H9 (cell line): Measurements from ENCODE around the gene VPREB3. TPM values are rescaled to one million over a fixed set of nuclear protein-coding genes. Genes with fewer than 3 reads are reported as not detected.

Source experiments
- DNase-seq: peaks from one replicate; pipeline ENCODE4 v3.0.0-alpha.2; 2017
- H2AFZ ChIP-seq: one replicate; pipeline ENCODE4 v1.6.1; 2013; ENCODE audit warnings: mild to moderate bottlenecking, low read length, control low read depth, moderate library complexity
- H2AK5ac ChIP-seq: 2 replicates; pipeline ENCODE4 v1.6.1; 2013; ENCODE audit warnings: low read length, control low read depth, mixed read lengths; ENCODE audit not compliant: insufficient read length
- H2BK120ac ChIP-seq: one replicate; pipeline ENCODE4 v1.6.1; 2013; ENCODE audit warnings: low read depth, mild to moderate bottlenecking, low read length, control low read depth, inconsistent platforms; ENCODE audit not compliant: poor library complexity, severe bottlenecking
- H2BK12ac ChIP-seq: 2 replicates; pipeline ENCODE4 v1.6.1; 2013; ENCODE audit warnings: low read length, control low read depth, mixed read lengths, low read depth; ENCODE audit not compliant: insufficient read length
- H2BK15ac ChIP-seq: 2 replicates; pipeline ENCODE4 v1.6.1; 2013; ENCODE audit warnings: low read depth, low read length, control low read depth
- H2BK20ac ChIP-seq: one replicate; pipeline ENCODE4 v1.6.1; 2013; ENCODE audit warnings: low read depth, mild to moderate bottlenecking, low read length, control low read depth, inconsistent platforms; ENCODE audit not compliant: poor library complexity, severe bottlenecking
- H2BK5ac ChIP-seq: 2 replicates; pipeline ENCODE4 v1.6.1; 2013; ENCODE audit warnings: low read length, control low read depth, mixed read lengths; ENCODE audit not compliant: insufficient read length
- H3K14ac ChIP-seq: 2 replicates; pipeline ENCODE4 v1.6.1; 2013; ENCODE audit warnings: low read length, control low read depth; ENCODE audit not compliant: insufficient read depth
- H3K18ac ChIP-seq: 2 replicates; pipeline ENCODE4 v1.6.1; 2013; ENCODE audit warnings: low read depth, mild to moderate bottlenecking, mixed read lengths, low read length, control low read depth; ENCODE audit not compliant: insufficient read length
- H3K23ac ChIP-seq: 2 replicates; pipeline ENCODE4 v1.6.1; 2013; ENCODE audit warnings: low read length, control low read depth, mixed read lengths, low read depth; ENCODE audit not compliant: insufficient read length
- H3K23me2 ChIP-seq: 2 replicates; pipeline ENCODE4 v1.6.1; 2013; ENCODE audit warnings: low read depth, mild to moderate bottlenecking, mixed read lengths, low read length, control low read depth; ENCODE audit not compliant: insufficient read length, poor library complexity, severe bottlenecking
- H3K27ac ChIP-seq: 2 replicates; pipeline ENCODE4 v1.5.1; 2013; ENCODE audit warnings: low read length, control low read depth, mixed read lengths, low read depth; ENCODE audit not compliant: insufficient read length
- H3K27me3 ChIP-seq: 2 replicates; pipeline ENCODE4 v1.6.1; 2013; ENCODE audit warnings: low read length, control low read depth, inconsistent platforms; ENCODE audit not compliant: insufficient read depth
- H3K4ac ChIP-seq: 2 replicates; pipeline ENCODE4 v1.6.1; 2013; ENCODE audit warnings: low read depth, mild to moderate bottlenecking, control low read depth, inconsistent platforms, low read length, moderate library complexity
- H3K4me1 ChIP-seq: 2 replicates; pipeline ENCODE4 v1.6.1; 2013; ENCODE audit warnings: low read length, control low read depth, inconsistent platforms; ENCODE audit not compliant: insufficient read depth
- H3K4me2 ChIP-seq: 2 replicates; pipeline ENCODE4 v1.6.1; 2013; ENCODE audit warnings: low read length, control low read depth, mixed read lengths; ENCODE audit not compliant: insufficient read length, insufficient read depth
- H3K56ac ChIP-seq: 2 replicates; pipeline ENCODE4 v1.6.1; 2013; ENCODE audit warnings: low read depth, mild to moderate bottlenecking, mixed read lengths, low read length, control low read depth; ENCODE audit not compliant: insufficient read length
- H3K79me1 ChIP-seq: 2 replicates; pipeline ENCODE4 v1.6.1; 2013; ENCODE audit warnings: low read depth, mild to moderate bottlenecking, moderate library complexity, low read length, control low read depth, inconsistent platforms; ENCODE audit not compliant: insufficient read depth, poor library complexity, severe bottlenecking
- H3K79me2 ChIP-seq: 2 replicates; pipeline ENCODE4 v1.6.1; 2013; ENCODE audit warnings: low read length, control low read depth, inconsistent platforms; ENCODE audit not compliant: insufficient read depth
- H3K9ac ChIP-seq: 2 replicates; pipeline ENCODE4 v1.6.1; 2013; ENCODE audit warnings: low read length, control low read depth, mixed read lengths; ENCODE audit not compliant: insufficient read length; ENCODE audit errors: extremely low read depth
- H3K9me3 ChIP-seq: one replicate; pipeline ENCODE4 v1.6.1; 2013; ENCODE audit warnings: low read depth, low read length, inconsistent platforms; ENCODE audit not compliant: control insufficient read depth
- H3T11ph ChIP-seq: one replicate; pipeline ENCODE4 v1.6.1; 2013; ENCODE audit warnings: mild to moderate bottlenecking, low read length, control low read depth, inconsistent platforms
- H4K20me1 ChIP-seq: one replicate; pipeline ENCODE4 v1.6.1; 2013; ENCODE audit not compliant: control insufficient read depth, insufficient read length, insufficient read depth
- H4K5ac ChIP-seq: 2 replicates; pipeline ENCODE4 v1.6.1; 2013; ENCODE audit warnings: low read depth, mild to moderate bottlenecking, mixed read lengths, low read length, control low read depth; ENCODE audit not compliant: insufficient read length
- H4K8ac ChIP-seq: replicated peaks from 2 replicates; pipeline ENCODE4 v1.6.1; 2013; ENCODE audit warnings: low read length, control low read depth, mixed read lengths, low read depth; ENCODE audit not compliant: insufficient read length
- H4K91ac ChIP-seq: 2 replicates; pipeline ENCODE4 v1.6.1; 2013; ENCODE audit warnings: low read depth, mild to moderate bottlenecking, moderate library complexity, mixed read lengths, low read length, control low read depth; ENCODE audit not compliant: insufficient read length
- H3K27ac Mint-ChIP-seq, 3 experiments: 2 replicates in 2 of 3; 3 replicates in 1 of 3; pipeline ENCODE4 v1.8.0; 2020 to 2021; ENCODE audit warnings: mixed read lengths in 3 of 3, mild to moderate bottlenecking in 1 of 3, moderate library complexity in 1 of 3
- H3K27me3 Mint-ChIP-seq: 2 replicates; pipeline ENCODE4 v1.8.0; 2021; ENCODE audit warnings: low read depth, mild to moderate bottlenecking, moderate library complexity, mixed read lengths
- H3K36me3 Mint-ChIP-seq, 3 experiments: 2 replicates in 2 of 3; 3 replicates in 1 of 3; pipeline ENCODE4 v1.8.0; 2020 to 2021; ENCODE audit warnings: low read depth in 3 of 3, mixed read lengths in 3 of 3; ENCODE audit not compliant: insufficient read depth in 1 of 3
- H3K4me1 Mint-ChIP-seq, 2 experiments: 2 replicates each; pipeline ENCODE4 v1.8.0; 2020; ENCODE audit warnings: mixed read lengths in 2 of 2
- H3K4me3 Mint-ChIP-seq, 2 experiments: 2 replicates in 1 of 2; 3 replicates in 1 of 2; pipeline ENCODE4 v1.8.0; 2020 to 2021; ENCODE audit warnings: mild to moderate bottlenecking in 2 of 2, mixed read lengths in 2 of 2, moderate library complexity in 1 of 2
- H3K9me3 Mint-ChIP-seq, 2 experiments: 2 replicates in 1 of 2; 3 replicates in 1 of 2; pipeline ENCODE4 v1.8.0; 2020; ENCODE audit warnings: mild to moderate bottlenecking in 2 of 2, mixed read lengths in 2 of 2, moderate library complexity in 1 of 2
- WGBS: extraction: QIAGEN DNeasy Blood & Tissue Kit; methylation state at CpG from one replicate; pipeline ENCODE4 v1.1.7; 2013; ENCODE audit warnings: missing lambda C conversion rate, low lambda C conversion rate, mixed read lengths; ENCODE audit not compliant: insufficient read length; ENCODE audit errors: extremely low coverage; 5-methylcytosine and 5-hydroxymethylcytosine counted together
- total RNA-seq: library from RNA; stranded (reverse); gene quantifications from 2 replicates; pipeline ENCODE4 v1.2.1, GENCODE V29; 2021
- TF ChIP-seq, protein P1 (sequence below): fragments of 200-600 bp; sonication (generic); conservative IDR thresholded peaks from 3 replicates; pipeline ENCODE4 v1.8.0; 2021; ENCODE audit warnings: antibody characterized with exemption, mild to moderate bottlenecking

The VPREB3 gene
- total RNA-seq, 1 experiment from 2014 or later, result 0.50 TPM

DNA sequence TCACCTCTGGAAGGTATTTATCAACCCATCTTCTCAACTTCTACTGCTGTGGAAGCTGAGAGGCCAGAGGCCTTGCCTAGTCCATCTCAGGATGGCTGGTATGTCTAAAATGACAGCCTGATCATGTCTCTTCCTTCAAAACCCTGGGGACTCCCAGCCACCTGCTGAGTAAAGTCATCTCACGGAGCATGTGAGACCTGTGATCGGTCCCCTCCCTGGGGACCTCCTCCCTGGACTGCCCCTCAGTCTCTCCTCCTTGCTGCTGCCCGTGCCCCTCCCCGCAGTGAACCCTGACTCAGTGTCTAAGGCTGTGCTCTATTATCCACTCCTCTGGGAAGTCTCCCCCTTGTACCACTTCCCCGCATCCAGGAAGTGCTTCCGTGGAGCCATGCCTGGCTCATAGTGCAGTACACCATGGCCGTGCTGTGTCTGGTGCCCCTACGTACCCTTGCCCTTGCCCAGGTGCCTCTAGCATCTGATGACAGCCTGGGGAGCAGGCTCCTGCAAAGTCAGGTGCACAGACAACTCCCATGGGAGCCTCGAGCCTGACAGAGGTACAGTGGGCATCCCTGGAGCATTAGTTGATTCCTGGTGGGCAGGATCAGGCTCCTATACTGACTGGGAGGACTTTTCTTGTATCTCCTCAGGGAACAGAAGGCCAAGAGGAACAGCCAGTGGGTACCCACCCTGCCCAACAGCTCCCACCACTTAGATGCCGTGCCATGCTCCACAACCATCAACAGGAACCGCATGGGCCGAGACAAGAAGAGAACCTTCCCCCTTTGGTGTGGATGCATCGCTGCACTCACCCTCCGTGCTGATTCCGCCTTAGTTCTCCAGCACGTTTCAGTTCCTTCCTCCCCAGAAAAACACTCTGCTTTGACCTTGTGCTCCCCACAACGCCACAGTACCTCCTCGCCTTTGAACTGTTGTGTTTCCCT lies 46.3 kb upstream of the VPREB3 start:
- Histone ChIP-seq H3K27me3 (no peaks in the 10 kb centered on the region), H3K23ac (no peak overlapping the region), H2BK15ac (no peak overlapping the region), H2AFZ (no peak overlapping the region), H3K4me1 (no peaks in the 10 kb centered on the region), H2BK120ac (no peak overlapping the region), H2AK5ac (no peak overlapping the region), H3K56ac (no peak overlapping the region), H4K20me1 (no peaks in the 10 kb centered on the region), H3K23me2 (no peaks in the 10 kb centered on the region), H2BK12ac (no peak overlapping the region), H2BK5ac (peak overlapping the region; percentile 70), H2BK20ac (no peak overlapping the region), H3K4me2 (no peak overlapping the region), H4K91ac (no peak overlapping the region), H4K8ac (peak overlapping the region; percentile 72), H3K14ac (no peak overlapping the region), H3K9me3 (no peaks in the 10 kb centered on the region), H3K18ac (no peak overlapping the region), H3T11ph (no peak overlapping the region), H3K9ac (no peak overlapping the region), H3K27ac (no peak overlapping the region), H3K79me2 (no peaks in the 10 kb centered on the region), H3K79me1 (no peaks in the 10 kb centered on the region), H4K5ac (no peak overlapping the region), H3K4ac (no peak overlapping the region)
- Mint-ChIP-seq H3K4me3 (no peak overlapping the region), H3K27ac (peak overlapping the region in 1 of 3 experiments; percentile 84; a peak in 3 of 7 replicates), H3K4me1 (peaks cover 0 to 3% of the 10 kb centered on the region in 2 experiments; a peak in 1 of 4 replicates), H3K9me3 (no peaks in the 10 kb centered on the region; a peak in 1 of 5 replicates), H3K27me3 (no peaks in the 10 kb centered on the region), H3K36me3 (peaks cover 63 to 92% (median 89%) of the 10 kb centered on the region in 3 experiments)
- WGBS, result no CpG with 5 or more reads among the region's 18 CpGs
- DNase-seq, result no peak
- TF ChIP-seq, protein P1, sequence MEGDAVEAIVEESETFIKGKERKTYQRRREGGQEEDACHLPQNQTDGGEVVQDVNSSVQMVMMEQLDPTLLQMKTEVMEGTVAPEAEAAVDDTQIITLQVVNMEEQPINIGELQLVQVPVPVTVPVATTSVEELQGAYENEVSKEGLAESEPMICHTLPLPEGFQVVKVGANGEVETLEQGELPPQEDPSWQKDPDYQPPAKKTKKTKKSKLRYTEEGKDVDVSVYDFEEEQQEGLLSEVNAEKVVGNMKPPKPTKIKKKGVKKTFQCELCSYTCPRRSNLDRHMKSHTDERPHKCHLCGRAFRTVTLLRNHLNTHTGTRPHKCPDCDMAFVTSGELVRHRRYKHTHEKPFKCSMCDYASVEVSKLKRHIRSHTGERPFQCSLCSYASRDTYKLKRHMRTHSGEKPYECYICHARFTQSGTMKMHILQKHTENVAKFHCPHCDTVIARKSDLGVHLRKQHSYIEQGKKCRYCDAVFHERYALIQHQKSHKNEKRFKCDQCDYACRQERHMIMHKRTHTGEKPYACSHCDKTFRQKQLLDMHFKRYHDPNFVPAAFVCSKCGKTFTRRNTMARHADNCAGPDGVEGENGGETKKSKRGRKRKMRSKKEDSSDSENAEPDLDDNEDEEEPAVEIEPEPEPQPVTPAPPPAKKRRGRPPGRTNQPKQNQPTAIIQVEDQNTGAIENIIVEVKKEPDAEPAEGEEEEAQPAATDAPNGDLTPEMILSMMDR, result no peak
